ENCODE results near the gene SORCS3.

Gene SORCS3

GRCh38 chr10:104780165-104780564, 139.1 kb downstream of the SORCS3 start:
- Histone ChIP-seq H3K9me2 (replicated peaks; ENCODE audit: insufficient read depth, low read length) (no peaks in the 10 kb centered on the region), H3K27me3 (ENCODE audit: low read length) (no peaks in the 10 kb centered on the region), H4K20me1 (ENCODE audit: low read depth, low read length) (no peaks in the 10 kb centered on the region), H3K79me2 (ENCODE audit: insufficient read depth, low read length) (no peaks in the 10 kb centered on the region), H3K27ac (ENCODE audit: low read depth, low read length) (no peak overlapping the region), H3K36me3 (ENCODE audit: low read length) (no peaks in the 10 kb centered on the region), H2AFZ (ENCODE audit: low read depth, low read length, severe bottlenecking) (no peak overlapping the region), H3K9ac (ENCODE audit: low read length) (no peak overlapping the region), H3F3A (ENCODE audit: insufficient read depth) (no peaks in the 10 kb centered on the region), H3K4me2 (ENCODE audit: low read depth, low read length, poor library complexity, severe bottlenecking) (no peak overlapping the region), H3K4me3 (ENCODE audit: insufficient read depth, low read length, poor library complexity, severe bottlenecking) (no peak overlapping the region), H3K9me3 (ENCODE audit: insufficient read depth, low read length) (no peaks in the 10 kb centered on the region)
- TF ChIP-seq EZH2phosphoT487 (conservative IDR thresholded peaks at IDR 0.05; ENCODE audit: low read length), result no peak
- TF ChIP-seq CTCF (IDR thresholded peaks at IDR 0.05; ENCODE audit: insufficient read depth, low read length, poor library complexity, severe bottlenecking), result no peak

- H3K27me3 ChIP-seq (ENCODE audit: low read length), result no peaks in the 10 kb centered on the region
- H3F3A ChIP-seq (ENCODE audit: insufficient read depth), result no peaks in the 10 kb centered on the region
- H2AFZ ChIP-seq (ENCODE audit: low read depth, low read length, severe bottlenecking), result no peak overlapping the region
- no peak overlapping the region for H3K27ac ChIP-seq (ENCODE audit: low read depth, low read length)
- no peak overlapping the region for H3K4me3 ChIP-seq (ENCODE audit: insufficient read depth, low read length, poor library complexity, severe bottlenecking)
- H4K20me1 ChIP-seq (ENCODE audit: low read depth, low read length), result no peaks in the 10 kb centered on the region
- H3K36me3 ChIP-seq (ENCODE audit: low read length), result no peaks in the 10 kb centered on the region
- H3K79me2 ChIP-seq (ENCODE audit: insufficient read depth, low read length), result no peaks in the 10 kb centered on the region
- no peak overlapping the region for H3K9ac ChIP-seq (ENCODE audit: low read length)
- no peak for TF ChIP-seq CTCF (IDR thresholded peaks at IDR 0.05; ENCODE audit: insufficient read depth, low read length, poor library complexity, severe bottlenecking)
- no peak for TF ChIP-seq EZH2phosphoT487 (conservative IDR thresholded peaks at IDR 0.05; ENCODE audit: low read length)
- H3K9me3 ChIP-seq (ENCODE audit: insufficient read depth, low read length), result no peaks in the 10 kb centered on the region
- no peak overlapping the region for H3K4me2 ChIP-seq (ENCODE audit: low read depth, low read length, poor library complexity, severe bottlenecking)
- no peaks in the 10 kb centered on the region for H3K9me2 ChIP-seq (replicated peaks; ENCODE audit: insufficient read depth, low read length)
Observed at GRCh38 chr10:104780946-104781595, 140.0 kb downstream of the SORCS3 start.

- TF ChIP-seq EZH2phosphoT487 (conservative IDR thresholded peaks at IDR 0.05; ENCODE audit: low read length), result no peak
- no peak for TF ChIP-seq CTCF (IDR thresholded peaks at IDR 0.05; ENCODE audit: insufficient read depth, low read length, poor library complexity, severe bottlenecking)
- no peaks in the 10 kb centered on the region for H3K36me3 ChIP-seq (ENCODE audit: low read length)
- no peak overlapping the region for H3K27ac ChIP-seq (ENCODE audit: low read depth, low read length)
- no peaks in the 10 kb centered on the region for H3F3A ChIP-seq (ENCODE audit: insufficient read depth)
- no peak overlapping the region for H2AFZ ChIP-seq (ENCODE audit: low read depth, low read length, severe bottlenecking)
- H3K9me3 ChIP-seq (ENCODE audit: insufficient read depth, low read length), result no peaks in the 10 kb centered on the region
- H3K9ac ChIP-seq (ENCODE audit: low read length), result no peak overlapping the region
- H3K79me2 ChIP-seq (ENCODE audit: insufficient read depth, low read length), result no peaks in the 10 kb centered on the region
- no peak overlapping the region for H3K4me2 ChIP-seq (ENCODE audit: low read depth, low read length, poor library complexity, severe bottlenecking)
- H3K9me2 ChIP-seq (replicated peaks; ENCODE audit: insufficient read depth, low read length), result no peaks in the 10 kb centered on the region
- no peak overlapping the region for H3K4me3 ChIP-seq (ENCODE audit: insufficient read depth, low read length, poor library complexity, severe bottlenecking)
- no peaks in the 10 kb centered on the region for H4K20me1 ChIP-seq (ENCODE audit: low read depth, low read length)
- no peaks in the 10 kb centered on the region for H3K27me3 ChIP-seq (ENCODE audit: low read length)
Observed at GRCh38 chr10:104784452-104784851, 143.4 kb downstream of the SORCS3 start.
